NCI-H82 treated with DMSO at 0.1 percent for 48 hours (cell line): ENCODE data around the gene ACTA1.
"Not testable (repeated sequence)": the region's sequence is repeated elsewhere in the genome, so short reads cannot be mapped to it uniquely, and the experiment has no call there.

Experiments used
- DNase-seq: peaks from one replicate; lab custom pipeline; 2025; ENCODE audit not compliant: unreplicated experiment; lab: John Stamatoyannopoulos, UW

ACTA1 gene

DNA sequence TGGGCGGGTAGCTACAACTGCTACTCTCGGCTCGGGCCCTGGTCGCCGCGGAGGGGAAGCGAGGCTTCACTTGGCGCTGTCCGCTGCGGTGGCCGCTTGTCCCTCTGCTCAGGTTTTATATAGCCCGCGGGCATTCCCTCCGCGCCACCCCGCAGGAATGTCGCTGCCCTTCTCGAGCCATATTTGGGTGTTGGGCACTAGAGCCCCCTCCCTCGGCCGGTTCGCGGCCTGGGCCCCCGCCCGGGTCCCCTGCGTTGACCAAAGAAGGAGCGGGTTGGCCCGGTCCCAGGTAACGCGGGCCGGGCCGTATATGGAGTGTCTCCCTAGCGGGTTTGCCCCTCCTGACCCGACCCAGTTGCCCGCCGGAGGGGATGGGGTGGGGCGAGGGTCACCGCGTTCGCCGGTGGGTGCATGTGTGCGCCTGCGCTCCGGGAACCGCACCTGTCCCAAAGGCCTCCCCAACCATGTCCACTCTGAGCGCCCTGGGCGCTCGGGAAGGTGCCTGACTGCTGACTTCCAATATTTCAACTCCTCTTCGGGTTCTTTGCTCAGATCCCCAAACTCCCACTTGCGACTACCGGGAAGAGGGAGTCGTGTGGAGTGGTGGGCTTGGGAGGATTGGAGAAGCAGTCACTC, at the start of gene ACTA1:
TSS of gene ACTA1 (minus strand) at position 90 of the 636 bp plus-strand sequence. CDS start 979 bp downstream, outside the sequence.
- DNase-seq: no peak

DNA sequence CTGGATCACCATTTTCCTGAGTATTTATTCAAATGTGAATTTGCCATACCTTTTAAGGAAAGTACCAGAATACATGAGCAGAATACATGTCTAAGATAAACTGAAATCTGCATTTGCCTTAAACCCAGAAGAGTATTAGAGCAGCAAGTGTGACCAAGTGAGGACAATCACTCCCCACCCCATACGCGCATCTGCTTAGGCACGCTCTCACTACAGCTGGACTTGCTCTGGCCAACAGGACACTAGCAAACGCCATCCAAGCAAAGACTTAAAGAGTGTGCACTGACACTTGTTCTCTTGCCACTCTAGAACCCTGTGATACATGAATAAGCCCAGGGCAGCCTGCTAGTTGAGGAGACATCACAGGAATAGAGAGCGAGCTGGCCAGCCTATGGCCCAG, 48.6 kb upstream of the ACTA1 start:
- no peak for DNase-seq

DNA sequence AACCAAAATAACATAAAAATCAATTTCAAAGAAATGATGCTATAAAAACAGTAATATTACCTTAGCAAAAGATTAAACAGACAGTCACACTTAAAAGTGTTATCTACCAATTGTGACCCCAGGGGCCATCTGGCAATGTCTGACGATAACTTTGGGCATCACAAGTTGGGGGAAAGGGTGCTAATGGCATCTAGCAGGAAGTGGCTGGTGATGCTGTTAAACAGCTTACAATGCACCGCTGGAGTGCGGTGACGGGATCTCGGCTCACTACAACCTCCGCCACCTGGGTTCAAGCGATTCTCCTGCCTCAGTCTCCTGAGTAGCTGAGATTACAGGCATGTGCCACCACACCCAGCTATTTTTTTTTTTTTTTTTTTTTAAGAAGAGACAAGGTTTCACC, 46.6 kb upstream of the ACTA1 start:
- DNase-seq: no peak

DNA sequence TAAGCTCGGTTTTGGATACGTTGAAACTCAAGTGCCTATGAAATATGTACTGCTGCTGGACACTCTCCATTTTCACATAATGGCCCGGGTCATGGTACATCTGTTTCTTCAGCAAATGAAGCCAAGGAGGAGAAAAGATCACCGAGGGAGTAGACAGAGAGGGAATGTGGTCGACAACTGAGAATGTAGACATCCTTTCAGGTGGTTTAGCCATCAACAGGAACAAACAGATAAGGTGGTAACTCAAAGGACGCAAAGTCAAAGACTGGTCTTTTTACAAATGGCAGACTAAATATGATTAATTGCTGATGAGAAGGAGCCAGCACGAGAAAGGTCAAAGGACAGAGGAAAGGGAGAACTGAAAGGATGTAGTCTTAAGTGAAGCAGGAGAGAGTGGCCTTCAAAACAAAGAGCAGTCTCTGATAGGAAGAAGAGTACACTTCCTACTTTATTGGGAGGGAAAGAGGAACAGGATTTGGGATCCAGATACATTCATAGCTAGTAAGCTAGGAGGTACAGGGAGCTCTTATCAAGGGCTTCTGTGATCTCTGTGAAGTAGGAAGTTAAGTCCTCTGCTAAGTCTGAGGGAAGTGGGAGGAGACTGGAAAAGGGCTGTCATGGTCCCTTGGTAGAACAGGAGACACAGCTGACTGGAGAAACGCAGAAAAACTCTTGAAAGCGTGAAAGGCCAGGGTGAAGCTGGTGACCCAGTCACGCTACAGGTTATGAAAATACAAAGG, 45.9 kb upstream of the ACTA1 start:
- DNase-seq: no peak

DNA sequence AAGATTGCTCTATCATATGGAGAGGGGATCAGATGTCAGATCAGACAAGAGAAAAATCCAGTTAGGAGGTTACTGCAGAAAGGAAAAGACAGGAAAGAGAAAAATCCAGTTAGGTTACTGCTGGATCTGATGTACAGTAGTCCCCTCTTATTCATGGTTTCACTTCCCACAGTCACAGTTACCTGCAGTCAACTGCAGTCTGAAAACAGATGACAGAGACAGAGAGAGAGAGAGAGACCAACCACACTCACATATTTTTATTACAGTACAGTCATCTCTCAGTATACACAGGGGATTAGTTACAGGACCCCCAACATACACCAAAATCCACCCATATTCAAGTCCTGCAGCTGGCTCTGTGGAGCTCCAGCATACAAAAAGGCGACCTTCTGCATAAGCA, 45.0 kb upstream of the ACTA1 start:
- peak; percentile 86 for DNase-seq

DNA sequence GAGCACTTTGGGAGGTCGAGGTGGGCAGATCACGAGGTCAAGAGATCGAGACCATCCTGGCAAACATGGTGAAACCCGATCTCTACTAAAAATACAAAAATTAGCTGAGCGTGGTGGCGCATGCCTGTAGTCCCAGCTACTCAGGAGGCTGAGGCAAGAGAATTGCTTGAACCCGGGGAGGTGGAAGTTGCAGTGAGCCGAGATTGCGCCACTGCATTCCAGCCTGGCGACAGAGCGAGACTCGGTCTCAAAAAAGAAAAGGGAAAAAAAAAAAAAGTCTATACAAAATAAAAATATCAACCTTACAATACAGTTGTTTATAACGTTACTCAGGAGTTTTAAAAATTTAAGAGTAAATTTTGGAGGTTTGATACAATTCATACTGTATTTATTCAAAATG, 42.0 kb upstream of the ACTA1 start:
- DNase-seq: not testable (repeated sequence)

DNA sequence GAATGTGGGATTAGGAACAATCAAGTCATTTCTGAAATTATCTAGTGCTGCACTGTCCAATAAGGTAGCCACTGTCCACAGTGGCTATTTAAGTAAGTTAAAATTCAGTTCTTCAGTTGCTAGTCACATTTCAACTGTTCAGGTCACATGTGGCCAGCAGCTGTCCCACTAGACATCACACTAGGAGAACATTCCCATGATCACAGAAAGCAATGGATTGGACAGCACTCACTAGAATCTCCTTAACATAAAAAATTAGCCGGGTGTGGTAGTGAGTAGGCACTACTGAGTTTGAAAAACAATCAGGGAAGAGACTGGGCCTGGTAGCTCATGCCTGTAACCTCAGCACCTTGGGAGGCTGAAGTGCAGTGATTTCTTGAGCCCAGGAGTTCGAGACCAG, 40.6 kb upstream of the ACTA1 start:
- no peak for DNase-seq

DNA sequence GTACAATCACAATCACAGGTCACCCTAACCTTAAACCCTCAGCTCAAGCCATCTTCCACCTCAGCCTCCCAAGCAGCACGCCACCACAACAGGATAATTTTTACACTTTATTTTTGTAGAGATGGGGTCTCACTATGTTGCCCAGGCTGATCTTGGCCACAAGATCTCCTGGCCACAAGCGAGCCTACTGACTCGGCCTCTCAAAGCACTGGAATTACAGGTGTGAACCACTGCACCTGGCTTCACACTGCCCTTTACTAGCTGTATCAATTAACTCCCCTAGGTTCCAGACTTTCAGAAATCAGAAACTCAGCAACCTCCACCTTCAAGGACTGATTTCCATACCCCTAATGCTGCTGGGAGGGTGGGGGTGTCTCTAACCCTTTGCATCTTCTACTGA, 37.3 kb upstream of the ACTA1 start:
- no peak for DNase-seq

DNA sequence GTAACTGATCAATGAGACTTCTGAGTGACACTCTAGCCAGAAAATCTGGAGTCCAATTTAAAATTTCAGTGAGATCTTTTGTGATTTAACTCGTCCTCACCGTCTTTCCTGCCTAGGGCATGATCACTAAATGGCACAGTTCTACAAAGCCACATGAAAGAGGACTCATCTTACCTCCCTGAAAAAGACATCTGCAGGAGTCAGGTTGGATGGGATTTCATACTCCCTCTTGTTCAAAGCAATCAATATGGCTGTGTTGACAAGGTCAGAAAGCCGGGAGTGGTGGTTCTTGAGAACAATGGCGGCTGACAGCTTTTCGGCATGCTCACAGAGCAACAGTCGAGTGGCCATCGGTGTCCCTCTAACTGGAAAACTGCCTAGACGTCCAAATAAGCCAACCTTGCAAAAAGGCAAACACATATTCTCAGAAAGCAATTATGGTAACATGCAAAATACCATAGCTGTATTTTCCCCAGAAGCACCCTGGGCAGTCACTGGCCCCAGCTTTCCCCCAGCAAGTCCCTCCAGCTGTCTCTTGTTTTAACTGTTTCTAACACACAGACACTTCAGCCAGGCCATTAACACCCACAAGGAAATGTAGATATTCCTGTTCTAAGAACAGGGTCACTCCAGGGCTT, 36.6 kb upstream of the ACTA1 start:
- no peak for DNase-seq

DNA sequence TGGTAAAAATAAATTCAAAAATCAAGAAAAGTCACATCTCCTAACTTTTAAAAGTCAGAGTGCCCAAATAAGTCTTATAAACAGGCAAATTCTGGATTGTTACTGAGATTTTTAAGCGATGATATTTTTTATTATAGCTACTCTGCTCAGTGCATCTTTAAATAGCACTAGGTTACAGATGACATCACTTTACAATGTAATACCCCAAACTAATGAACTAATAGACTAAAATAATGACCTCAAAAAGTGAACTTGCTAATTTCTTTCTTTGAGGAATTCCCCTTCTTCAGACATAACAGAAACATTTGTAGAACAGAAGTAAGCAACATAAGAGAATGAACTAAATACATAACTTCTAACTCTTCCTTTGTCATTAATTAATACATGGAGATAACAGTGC, 33.0 kb upstream of the ACTA1 start:
- no peak for DNase-seq

DNA sequence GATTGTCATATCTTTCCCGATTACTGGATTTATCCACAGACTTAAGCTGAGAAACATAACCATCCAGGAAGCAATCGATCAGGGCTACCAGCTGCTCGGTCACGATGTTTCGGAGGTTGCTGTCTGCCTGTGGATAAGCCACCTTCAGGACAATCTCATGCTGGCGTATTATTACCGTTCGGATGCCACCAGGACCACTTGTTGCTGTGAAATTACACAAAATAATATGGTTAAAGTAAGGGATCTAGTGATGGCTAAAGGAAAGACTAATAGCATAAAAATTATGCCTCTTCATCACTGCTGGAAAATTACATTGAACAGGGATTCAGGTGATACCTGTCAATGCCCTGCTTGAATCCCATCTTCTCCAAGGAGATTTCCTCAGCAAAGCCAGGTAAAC, 30.8 kb upstream of the ACTA1 start:
- no peak for DNase-seq

DNA sequence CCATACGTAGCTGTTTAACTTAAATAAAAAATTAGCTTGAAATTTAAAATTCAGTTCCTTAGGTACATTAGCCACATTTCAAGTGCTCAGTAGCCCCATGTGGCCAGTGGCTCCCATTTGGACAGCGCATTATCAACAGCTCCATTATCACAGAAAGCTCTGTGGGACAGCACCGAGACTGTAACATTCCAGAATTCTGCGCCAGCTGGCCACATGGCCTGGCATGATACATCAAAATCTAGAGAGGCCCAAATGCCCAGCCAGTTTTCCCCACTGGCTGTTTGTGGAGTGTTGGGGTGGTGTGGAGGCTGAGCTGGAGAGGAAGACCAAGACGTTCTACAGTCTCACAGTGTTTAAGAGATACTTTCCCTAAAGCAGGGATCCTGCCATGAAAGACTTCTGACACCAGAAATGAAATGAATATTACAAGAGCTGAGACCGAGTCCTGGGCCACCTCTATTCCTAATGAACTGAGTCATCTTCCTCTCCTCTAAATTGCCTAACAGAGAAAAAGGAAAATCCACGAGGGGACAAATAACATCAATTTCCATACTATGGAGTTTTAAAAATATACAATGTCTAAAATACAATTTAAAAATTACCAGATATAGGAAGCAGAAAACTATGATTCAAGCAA, 27.3 kb upstream of the ACTA1 start:
- no peak for DNase-seq

DNA sequence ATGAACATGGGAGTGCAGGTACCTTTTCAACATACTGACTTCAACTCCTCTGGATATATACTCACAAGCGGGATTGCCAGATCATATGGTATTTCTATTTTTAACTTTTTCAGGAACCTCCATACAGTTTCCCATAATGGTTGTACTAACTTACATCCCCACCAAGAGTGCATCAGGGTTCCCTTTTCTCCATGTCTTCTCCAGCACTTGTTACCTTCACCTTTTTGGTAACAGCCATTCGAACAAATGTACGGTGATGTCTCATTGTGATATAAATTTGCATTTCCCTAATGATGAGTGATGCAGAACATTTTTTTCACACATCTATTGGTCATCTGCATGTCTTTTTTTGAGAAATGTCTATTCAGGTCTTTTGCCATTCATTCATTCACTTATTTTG, 25.9 kb upstream of the ACTA1 start:
- no peak for DNase-seq

DNA sequence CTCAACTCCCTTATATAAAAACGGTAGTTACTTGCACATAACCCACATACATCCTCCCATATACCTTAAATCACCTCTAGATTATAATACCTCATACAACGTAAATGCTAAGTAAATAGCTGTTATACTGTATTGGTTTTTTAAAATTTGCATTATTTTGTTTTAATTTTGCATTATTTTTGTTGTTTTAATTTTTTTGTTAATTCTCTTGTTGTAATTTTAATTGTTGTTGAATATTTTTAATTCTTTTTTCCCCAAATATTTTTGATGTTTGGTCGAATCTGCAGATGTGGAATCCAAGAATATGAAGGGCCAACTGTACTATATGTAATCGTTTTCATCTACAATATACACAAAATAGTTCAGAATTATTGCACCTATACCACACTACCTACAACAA, 23.5 kb upstream of the ACTA1 start:
- no peak for DNase-seq

DNA sequence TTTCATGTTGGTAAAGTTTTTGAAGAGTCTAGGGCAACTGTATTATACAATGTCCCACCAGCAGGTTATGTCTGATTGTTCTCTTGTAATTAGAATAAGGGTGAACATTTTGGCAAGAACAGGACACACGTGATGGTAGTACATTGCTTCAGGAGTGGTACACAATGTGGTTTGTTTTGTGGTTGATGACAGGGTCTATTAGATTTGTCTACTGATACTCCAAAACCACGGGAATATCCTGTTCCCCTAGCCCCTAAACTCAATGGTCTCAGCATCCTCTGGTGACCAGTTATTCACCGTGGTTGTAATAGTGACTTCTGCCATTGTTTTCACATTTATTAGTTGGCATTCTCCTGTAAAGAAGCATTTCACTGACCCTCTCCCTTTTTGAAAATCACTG, 22.1 kb upstream of the ACTA1 start:
- DNase-seq: no peak

DNA sequence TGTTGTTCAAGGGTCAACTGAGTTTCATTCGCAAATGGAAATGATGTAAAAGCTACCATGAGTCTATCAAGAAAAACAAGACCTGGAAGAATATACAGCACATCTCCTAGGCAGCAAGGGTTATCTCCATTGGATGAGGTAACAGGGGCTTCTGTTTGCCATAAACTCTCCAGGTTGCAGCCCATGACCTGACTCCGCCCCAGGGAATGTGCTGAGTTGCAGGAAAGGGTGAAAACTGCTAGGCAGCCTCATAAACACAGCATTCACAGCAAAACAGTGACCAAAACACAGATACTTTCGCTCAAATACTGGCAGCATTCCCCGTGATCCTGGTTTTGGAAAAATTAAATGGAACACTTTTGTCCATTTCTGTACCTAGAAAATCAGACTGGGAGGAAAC, 20.2 kb upstream of the ACTA1 start:
- no peak for DNase-seq

DNA sequence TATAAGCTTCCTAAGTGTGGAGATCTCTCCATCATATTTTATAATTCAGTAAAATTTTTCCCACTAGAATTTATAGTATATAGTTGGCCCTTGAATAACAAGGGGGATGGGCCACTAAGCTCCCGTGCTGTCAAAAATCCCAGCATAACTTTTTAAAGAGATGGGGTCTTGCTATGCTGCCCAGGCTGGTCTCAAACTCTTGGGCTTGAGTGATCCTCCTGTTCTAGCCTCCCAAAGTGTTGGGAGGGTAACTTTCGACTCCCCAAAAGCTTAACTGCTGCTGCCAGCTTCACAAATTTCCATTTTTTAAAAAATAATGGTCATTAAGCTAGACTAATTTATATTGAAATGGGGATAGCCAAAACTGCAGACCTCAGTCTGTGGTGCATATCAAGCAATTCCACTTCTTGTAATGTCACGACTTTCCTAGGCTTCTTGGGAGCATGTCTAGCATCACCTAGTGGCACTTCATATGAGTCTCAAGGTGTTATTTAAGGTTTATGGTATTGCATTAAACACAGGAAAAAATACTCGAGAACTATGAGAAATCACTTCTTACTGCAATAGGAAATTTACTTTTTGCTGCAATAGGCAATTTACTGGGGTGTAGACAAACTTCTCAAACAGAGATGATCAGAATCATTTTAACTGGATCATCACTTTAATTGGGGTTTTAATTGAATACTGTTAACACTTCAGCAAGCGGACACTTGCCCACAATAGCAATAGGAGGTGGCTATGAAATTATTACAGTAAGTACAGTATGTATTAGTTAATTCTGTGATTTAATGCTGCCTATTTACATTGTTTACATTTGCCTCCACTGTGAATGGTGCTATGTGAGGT, 19.3 kb upstream of the ACTA1 start:
- DNase-seq: no peak

DNA sequence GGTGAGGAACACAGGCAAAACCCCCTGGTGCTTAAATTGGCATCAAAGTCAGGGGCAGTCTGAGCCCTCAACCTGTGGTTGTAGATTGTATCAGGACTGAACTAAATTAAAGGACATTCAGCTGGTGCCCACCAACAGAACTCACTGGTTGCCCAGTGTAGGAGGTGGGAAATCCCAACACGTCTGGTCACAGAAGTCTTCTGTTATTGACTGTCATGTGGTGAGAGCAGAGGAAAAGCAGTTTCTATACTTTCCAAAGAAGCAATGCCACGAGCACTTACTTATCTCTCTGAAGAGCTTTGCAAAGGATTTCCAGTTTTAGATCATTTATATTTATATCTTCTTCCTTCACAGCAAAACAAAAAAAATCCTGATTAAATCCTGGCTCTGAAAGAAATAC, 15.0 kb upstream of the ACTA1 start:
- no peak for DNase-seq

DNA sequence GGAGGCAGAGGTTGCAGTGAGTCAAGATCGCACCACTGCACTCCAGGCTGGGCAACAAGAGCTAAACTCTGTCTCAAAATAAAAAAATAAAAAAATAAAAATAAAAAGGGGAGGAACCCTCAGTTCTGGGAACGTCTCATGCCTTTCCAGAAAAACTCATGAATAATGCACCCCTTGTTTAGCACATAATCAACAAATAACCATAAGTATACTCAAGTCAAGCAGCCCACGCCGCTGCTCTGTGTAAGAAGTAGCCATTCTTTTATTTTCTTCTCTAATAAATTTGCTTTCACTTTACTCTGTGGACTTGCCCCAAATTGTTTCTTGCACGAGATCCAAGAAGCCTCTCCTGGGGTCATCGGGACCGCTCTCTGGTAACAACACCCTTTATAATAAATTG, 14.5 kb upstream of the ACTA1 start:
- no peak for DNase-seq

DNA sequence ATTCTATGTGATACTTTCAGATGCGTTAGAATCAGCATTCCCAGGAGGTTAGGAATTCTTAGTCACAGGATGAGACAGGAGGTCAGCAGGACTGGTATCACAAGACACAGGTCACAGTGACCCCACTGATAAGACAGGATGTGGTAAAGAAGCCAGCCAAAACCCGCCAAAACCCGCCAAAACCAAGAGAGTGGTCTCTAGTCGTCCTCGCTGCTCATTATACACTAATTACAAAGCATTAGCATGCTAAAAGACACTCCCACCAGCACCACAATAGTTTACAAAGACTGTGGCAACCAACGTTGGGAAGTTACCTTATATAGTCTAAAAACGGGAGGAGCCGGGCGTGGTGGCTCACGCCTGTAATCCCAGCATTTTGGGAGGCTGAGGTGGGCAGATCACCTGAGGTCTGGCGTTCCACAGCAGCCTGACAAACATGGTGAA, 13.9 kb upstream of the ACTA1 start:
- DNase-seq: no peak

DNA sequence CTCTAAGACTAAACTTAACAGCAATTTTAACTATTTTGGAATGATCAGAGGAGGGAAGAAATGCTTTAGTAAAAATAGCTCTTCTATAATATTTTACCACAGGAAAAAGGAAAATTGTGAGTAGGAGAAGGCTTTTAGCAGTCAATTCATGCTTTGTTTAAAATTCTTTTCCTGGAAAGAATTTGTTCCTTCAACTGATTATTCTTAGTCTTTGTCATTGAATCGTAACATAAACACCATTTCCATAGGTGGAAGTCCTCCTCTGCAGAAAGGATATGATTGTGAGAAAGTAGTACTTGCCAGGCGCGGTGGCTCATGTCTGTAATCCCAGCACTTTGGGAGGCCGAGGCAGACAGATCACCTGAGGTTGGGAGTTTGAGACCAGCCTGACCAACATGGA, 11.9 kb upstream of the ACTA1 start:
- no peak for DNase-seq
